Measurements from ENCODE around the gene PRUNE2. TPM values are rescaled to one million over a fixed set of nuclear protein-coding genes. Genes with fewer than 3 reads are reported as not detected.

PRUNE2 gene
- total and polyA plus RNA-seq, 2 of the 8 experiments (the other 6 are each of a cell fraction or from before 2014, with no cell fraction given): 5.5 to 13.3 TPM

- no peak for TF ChIP-seq SUZ12 (IDR thresholded peaks at IDR 0.05; ENCODE audit: low read length)
- TF ChIP-seq YY1 (IDR thresholded peaks at IDR 0.05; ENCODE audit: low read depth, low read length): no peak
Observed at GRCh38 chr9:76863832-76864231, 42.1 kb downstream of the PRUNE2 start (continued).

Measured in H1 (cell line).